ENCODE measurements around the gene NCAM1. TPM values are rescaled to one million over a fixed set of nuclear protein-coding genes. Genes with fewer than 3 reads are reported as not detected.

Gene NCAM1
- total RNA-seq, 4 donors from 2014 or later: 1.8 to 42.9 (median 10.5) TPM

DNA sequence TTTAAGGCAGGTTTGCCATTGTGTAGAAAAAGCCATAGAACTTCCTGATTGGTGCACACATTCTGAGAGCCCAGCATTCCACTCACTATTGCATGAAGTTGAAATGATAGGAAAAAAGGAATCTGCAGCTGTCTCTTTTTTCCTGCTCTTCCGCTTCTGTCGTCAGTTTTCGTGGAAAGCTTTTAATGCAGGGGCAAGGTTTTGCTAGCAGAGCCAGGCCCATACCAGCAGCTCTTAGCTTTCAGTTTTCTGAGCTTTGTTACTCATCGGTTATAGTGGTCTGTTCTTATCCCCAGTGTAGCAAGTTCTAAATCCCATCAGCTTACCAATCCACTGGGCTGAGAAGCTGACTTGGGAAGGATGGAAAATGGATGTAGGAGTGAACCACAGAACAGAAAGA, 190.3 kb downstream of the NCAM1 start:
- no peak overlapping the region for H3K4me3 ChIP-seq
- TF ChIP-seq POLR2A (IDR thresholded peaks at IDR 0.05): no peak

DNA sequence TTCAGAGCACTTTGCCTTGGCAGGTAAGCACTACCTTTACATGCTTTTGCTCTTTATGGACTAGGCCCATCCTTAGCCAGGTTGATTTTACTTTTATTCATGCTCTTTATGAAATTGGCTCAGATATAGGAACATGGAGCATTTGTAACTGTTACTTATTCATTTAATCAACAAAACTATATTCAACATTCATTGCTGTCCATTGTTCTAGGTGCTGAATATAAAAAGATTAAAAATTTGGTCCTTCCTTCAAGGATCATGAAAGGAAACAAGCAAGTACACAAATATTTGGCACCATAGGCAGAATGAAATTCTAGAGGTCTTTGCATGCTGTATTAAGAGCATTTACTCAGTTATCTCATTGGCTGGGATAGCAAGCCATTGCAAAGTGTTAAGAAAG, 191.3 kb downstream of the NCAM1 start:
- no peak for TF ChIP-seq POLR2A (IDR thresholded peaks at IDR 0.05)
- TF ChIP-seq, protein P1, sequence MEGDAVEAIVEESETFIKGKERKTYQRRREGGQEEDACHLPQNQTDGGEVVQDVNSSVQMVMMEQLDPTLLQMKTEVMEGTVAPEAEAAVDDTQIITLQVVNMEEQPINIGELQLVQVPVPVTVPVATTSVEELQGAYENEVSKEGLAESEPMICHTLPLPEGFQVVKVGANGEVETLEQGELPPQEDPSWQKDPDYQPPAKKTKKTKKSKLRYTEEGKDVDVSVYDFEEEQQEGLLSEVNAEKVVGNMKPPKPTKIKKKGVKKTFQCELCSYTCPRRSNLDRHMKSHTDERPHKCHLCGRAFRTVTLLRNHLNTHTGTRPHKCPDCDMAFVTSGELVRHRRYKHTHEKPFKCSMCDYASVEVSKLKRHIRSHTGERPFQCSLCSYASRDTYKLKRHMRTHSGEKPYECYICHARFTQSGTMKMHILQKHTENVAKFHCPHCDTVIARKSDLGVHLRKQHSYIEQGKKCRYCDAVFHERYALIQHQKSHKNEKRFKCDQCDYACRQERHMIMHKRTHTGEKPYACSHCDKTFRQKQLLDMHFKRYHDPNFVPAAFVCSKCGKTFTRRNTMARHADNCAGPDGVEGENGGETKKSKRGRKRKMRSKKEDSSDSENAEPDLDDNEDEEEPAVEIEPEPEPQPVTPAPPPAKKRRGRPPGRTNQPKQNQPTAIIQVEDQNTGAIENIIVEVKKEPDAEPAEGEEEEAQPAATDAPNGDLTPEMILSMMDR (IDR thresholded peaks at IDR 0.05): no peak
- no peaks in the 10 kb centered on the region for H3K36me3 ChIP-seq
- DNase-seq: no peak
- no peaks in the 10 kb centered on the region for H3K27me3 ChIP-seq
- no peaks in the 10 kb centered on the region for H3K9me3 ChIP-seq
- H3K4me3 ChIP-seq: no peak overlapping the region
- H3K27ac ChIP-seq: no peak overlapping the region
- H3K4me1 ChIP-seq: peaks cover 0 to 7% (median 0%) of the 10 kb centered on the region in 4 donors

More for the DNA sequence above, 190.3 kb downstream of the NCAM1 start:
- Histone ChIP-seq H3K36me3 (no peaks in the 10 kb centered on the region), H3K4me1 (peaks cover 0 to 7% (median 0%) of the 10 kb centered on the region in 4 donors), H3K27ac (no peak overlapping the region), H3K27me3 (no peaks in the 10 kb centered on the region), H3K9me3 (no peaks in the 10 kb centered on the region)
- no peak for DNase-seq

- Histone ChIP-seq H3K27me3 (no peaks in the 10 kb centered on the region), H3K9me3 (no peaks in the 10 kb centered on the region), H3K27ac (no peak overlapping the region), H3K36me3 (no peaks in the 10 kb centered on the region), H3K4me1 (peaks cover 0 to 7% (median 0%) of the 10 kb centered on the region in 4 donors), H3K4me3 (no peak overlapping the region)
- TF ChIP-seq, protein P1 (IDR thresholded peaks at IDR 0.05): no peak
- no peak for TF ChIP-seq POLR2A (IDR thresholded peaks at IDR 0.05)
- DNase-seq: no peak
Observed at GRCh38 chr11:113153847-113154246, 192.6 kb downstream of the NCAM1 start.

GRCh38 chr11:113159988-113160807, 199.0 kb downstream of the NCAM1 start:
- no peaks in the 10 kb centered on the region for H3K27me3 ChIP-seq
- no peak overlapping the region for H3K27ac ChIP-seq
- no peak overlapping the region for H3K4me3 ChIP-seq
- TF ChIP-seq POLR2A (IDR thresholded peaks at IDR 0.05): no peak
- TF ChIP-seq, protein P1 (IDR thresholded peaks at IDR 0.05): no peak
- H3K4me1 ChIP-seq: no peaks in the 10 kb centered on the region
- DNase-seq: no peak
- no peaks in the 10 kb centered on the region for H3K9me3 ChIP-seq
- H3K36me3 ChIP-seq: no peaks in the 10 kb centered on the region

GRCh38 chr11:113160808-113161124, 199.5 kb downstream of the NCAM1 start:
- TF ChIP-seq POLR2A (IDR thresholded peaks at IDR 0.05): no peak
- TF ChIP-seq, protein P1 (IDR thresholded peaks at IDR 0.05): no peak
- Histone ChIP-seq H3K27me3 (no peaks in the 10 kb centered on the region), H3K9me3 (no peaks in the 10 kb centered on the region), H3K27ac (no peak overlapping the region), H3K4me3 (no peak overlapping the region), H3K36me3 (no peaks in the 10 kb centered on the region), H3K4me1 (no peaks in the 10 kb centered on the region)
- no peak for DNase-seq

DNA sequence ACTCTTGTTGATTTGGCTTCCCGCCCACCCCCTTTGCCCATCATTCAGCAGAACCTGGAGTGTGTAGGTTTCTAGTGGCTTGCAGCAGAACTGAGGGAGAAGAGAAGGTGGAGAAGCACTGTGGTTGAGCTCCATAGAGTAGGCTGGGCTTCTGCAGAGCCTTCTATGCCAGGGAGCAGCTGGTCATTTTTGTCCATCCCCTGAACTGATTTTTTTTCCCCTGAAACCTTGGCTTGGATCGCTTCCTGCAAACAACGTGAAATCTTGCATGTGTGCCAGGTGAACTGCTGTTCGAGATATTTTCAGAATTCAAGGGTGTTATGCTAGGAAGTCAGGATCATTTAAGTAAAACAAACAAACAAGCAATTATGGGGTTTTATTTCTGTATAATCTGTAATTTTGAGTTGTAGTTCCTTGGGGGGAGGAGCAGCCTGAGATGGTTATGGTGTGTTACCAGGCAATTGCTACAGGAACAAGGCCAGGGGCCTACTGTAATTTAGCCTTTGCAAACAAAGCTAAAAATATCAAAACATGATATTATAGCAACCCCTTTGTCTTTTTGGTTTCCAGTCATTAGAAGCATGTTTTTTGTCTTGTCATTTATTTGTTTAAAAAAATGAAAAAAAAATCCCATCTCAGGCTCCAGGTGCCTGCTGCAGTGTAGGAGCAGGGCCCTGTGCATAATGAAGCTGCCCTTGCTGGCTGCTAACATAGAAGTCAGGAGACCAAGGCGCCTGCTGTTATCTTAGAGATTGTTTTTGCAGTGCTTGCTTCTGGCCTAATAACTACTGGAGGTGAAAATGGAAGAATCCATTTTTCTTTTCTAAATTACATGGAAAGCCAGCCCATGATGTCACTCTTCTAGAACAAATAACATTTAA, 200.7 kb downstream of the NCAM1 start:
- H3K27me3 ChIP-seq: no peaks in the 10 kb centered on the region
- H3K4me3 ChIP-seq: no peak overlapping the region
- no peak for TF ChIP-seq POLR2A (IDR thresholded peaks at IDR 0.05)
- TF ChIP-seq, protein P1 (IDR thresholded peaks at IDR 0.05): no peak
- DNase-seq: no peak
- no peak overlapping the region for H3K27ac ChIP-seq
- H3K4me1 ChIP-seq: no peaks in the 10 kb centered on the region
- H3K9me3 ChIP-seq: no peaks in the 10 kb centered on the region
- H3K36me3 ChIP-seq: no peaks in the 10 kb centered on the region

Measured in Peyer's patch (tissue), 4 donors.